ENCODE data around the gene AZGP1. TPM values are rescaled to one million over a fixed set of nuclear protein-coding genes. Genes with fewer than 3 reads are reported as not detected.

AZGP1 gene
- total and polyA plus RNA-seq, 2 of the 13 experiments (the other 11 are each of a cell fraction or from before 2014, with no cell fraction given), result 93.8 to 229 TPM

DNA sequence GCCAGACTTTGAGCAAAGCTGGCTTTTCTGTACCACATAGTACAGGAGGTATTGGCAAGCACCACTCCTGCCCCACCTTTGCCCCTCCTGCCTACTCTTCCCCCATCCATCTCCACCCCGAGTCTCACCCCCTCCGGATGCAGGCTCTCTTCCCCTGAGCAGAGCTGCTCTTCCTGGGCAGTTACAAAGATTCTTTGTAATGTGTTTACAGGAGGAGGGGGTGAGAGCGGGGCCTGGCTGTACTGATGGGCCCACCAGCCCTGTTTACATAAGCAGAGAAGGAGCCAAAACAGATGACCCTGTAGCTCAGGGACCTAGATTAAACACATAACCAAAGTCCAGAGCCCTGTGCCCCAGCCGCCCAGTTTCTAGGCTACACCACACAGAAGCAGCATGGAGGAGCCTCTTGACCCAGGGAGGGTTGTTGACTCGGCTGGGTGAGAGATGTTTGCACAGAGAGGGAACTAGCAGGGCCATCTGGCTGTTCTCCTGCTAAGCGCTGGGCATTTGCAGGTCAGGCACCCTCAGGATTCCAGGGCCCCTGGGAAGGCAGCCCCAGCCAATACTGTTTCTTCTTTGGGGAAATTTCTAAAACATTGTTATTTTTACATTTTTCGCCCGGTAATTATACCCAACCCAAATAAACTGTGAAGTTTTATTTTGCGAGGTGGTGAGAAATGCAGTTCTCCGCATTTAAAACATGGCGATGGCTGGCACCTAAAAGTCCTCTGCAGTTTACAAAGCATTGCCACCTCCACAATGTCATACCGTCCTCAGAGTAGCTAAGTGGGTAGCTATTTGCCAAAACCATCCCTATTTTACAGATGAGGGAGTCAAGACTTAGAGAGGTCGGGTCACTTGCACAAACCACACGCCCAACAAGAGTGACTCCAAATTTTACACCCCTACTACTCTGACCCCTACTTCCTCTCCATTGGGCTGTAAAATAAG is 28.2 kb upstream of the AZGP1 start (continued):
- TF ChIP-seq, protein P1, sequence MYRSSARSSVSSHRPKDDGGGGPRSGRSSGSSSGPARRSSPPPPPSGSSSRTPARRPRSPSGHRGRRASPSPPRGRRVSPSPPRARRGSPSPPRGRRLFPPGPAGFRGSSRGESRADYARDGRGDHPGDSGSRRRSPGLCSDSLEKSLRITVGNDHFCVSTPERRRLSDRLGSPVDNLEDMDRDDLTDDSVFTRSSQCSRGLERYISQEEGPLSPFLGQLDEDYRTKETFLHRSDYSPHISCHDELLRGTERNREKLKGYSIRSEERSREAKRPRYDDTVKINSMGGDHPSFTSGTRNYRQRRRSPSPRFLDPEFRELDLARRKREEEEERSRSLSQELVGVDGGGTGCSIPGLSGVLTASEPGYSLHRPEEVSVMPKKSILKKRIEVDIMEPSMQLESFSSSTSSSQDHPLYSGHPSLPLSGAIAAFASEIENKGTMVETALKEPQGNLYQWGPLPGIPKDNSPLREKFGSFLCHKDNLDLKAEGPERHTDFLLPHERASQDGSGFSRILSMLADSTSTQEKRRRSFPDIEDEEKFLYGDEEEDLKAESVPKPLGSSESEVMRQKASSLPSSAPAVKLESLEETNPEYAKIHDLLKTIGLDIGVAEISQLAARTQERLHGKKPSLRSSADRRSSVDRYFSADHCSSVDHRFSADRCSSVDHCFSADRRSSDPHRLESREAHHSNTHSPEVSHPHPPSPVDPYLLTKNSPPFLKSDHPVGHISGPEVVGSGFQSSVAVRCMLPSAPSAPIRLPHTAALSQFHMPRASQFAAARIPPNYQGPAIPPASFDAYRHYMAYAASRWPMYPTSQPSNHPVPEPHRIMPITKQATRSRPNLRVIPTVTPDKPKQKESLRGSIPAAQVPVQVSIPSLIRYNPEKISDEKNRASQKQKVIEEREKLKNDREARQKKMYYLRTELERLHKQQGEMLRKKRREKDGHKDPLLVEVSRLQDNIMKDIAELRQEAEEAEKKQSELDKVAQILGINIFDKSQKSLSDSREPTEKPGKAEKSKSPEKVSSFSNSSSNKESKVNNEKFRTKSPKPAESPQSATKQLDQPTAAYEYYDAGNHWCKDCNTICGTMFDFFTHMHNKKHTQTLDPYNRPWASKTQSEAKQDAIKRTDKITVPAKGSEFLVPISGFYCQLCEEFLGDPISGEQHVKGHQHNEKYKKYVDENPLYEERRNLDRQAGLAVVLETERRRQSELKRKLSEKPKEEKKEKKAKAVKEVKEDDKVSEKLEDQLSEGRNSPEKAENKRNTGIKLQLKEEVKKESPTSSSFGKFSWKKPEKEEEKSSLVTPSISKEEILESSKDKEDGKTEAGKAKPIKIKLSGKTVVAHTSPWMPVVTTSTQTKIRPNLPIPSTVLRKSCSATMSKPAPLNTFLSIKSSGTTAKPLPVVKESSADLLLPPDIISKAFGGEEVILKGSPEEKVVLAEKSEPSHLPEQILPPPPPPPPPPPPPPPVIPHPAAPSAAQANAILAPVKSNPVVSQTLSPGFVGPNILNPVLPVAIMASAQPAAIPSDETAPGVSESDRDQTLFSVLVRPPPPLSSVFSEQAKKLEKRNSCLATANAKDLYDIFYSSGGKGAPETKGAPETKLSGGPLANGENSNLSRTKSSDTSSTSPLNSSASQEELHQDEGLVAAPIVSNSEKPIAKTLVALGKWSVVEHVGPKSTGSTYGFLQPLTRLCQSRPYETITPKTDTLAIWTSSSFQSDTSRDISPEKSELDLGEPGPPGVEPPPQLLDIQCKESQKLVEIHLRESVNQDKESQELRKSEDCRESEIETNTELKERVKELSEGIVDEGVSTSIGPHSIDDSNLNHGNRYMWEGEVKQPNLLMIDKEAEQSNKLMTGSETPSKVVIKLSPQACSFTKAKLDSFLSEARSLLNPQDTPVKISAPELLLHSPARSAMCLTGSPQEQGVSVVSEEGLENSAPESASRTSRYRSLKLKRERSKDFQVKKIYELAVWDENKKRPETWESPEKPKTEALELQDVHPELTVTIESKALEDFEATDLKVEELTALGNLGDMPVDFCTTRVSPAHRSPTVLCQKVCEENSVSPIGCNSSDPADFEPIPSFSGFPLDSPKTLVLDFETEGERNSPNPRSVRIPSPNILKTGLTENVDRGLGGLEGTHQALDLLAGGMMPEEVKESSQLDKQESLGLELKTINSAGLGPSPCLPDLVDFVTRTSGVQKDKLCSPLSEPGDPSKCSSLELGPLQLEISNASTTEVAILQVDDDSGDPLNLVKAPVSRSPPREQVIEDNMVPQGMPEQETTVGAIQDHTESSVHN (CRISPR knock-in tag; IDR thresholded peaks at IDR 0.05), result peak; percentile 80
- TF ChIP-seq, protein P2, sequence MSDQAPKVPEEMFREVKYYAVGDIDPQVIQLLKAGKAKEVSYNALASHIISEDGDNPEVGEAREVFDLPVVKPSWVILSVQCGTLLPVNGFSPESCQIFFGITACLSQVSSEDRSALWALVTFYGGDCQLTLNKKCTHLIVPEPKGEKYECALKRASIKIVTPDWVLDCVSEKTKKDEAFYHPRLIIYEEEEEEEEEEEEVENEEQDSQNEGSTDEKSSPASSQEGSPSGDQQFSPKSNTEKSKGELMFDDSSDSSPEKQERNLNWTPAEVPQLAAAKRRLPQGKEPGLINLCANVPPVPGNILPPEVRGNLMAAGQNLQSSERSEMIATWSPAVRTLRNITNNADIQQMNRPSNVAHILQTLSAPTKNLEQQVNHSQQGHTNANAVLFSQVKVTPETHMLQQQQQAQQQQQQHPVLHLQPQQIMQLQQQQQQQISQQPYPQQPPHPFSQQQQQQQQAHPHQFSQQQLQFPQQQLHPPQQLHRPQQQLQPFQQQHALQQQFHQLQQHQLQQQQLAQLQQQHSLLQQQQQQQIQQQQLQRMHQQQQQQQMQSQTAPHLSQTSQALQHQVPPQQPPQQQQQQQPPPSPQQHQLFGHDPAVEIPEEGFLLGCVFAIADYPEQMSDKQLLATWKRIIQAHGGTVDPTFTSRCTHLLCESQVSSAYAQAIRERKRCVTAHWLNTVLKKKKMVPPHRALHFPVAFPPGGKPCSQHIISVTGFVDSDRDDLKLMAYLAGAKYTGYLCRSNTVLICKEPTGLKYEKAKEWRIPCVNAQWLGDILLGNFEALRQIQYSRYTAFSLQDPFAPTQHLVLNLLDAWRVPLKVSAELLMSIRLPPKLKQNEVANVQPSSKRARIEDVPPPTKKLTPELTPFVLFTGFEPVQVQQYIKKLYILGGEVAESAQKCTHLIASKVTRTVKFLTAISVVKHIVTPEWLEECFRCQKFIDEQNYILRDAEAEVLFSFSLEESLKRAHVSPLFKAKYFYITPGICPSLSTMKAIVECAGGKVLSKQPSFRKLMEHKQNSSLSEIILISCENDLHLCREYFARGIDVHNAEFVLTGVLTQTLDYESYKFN (CRISPR knock-in tag; conservative IDR thresholded peaks at IDR 0.05), result peak; percentile 100
- peak; percentile 85 for TF ChIP-seq ZNF589 (CRISPR knock-in tag; conservative IDR thresholded peaks at IDR 0.05)
- no peak for TF ChIP-seq ZNF563 (CRISPR knock-in tag; IDR thresholded peaks at IDR 0.05)
- TF ChIP-seq ZNF205 (CRISPR knock-in tag; IDR thresholded peaks at IDR 0.05), result 0 out of 2 replicates have a peak, but pooled peaks have one; percentile 33
- no peak for TF ChIP-seq ZNF879 (CRISPR knock-in tag; IDR thresholded peaks at IDR 0.05)
- TF ChIP-seq, protein P3, sequence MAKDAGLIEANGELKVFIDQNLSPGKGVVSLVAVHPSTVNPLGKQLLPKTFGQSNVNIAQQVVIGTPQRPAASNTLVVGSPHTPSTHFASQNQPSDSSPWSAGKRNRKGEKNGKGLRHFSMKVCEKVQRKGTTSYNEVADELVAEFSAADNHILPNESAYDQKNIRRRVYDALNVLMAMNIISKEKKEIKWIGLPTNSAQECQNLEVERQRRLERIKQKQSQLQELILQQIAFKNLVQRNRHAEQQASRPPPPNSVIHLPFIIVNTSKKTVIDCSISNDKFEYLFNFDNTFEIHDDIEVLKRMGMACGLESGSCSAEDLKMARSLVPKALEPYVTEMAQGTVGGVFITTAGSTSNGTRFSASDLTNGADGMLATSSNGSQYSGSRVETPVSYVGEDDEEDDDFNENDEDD (CRISPR knock-in tag; IDR thresholded peaks at IDR 0.05; ENCODE audit: borderline replicate concordance), result no peak
- TF ChIP-seq, protein P4, sequence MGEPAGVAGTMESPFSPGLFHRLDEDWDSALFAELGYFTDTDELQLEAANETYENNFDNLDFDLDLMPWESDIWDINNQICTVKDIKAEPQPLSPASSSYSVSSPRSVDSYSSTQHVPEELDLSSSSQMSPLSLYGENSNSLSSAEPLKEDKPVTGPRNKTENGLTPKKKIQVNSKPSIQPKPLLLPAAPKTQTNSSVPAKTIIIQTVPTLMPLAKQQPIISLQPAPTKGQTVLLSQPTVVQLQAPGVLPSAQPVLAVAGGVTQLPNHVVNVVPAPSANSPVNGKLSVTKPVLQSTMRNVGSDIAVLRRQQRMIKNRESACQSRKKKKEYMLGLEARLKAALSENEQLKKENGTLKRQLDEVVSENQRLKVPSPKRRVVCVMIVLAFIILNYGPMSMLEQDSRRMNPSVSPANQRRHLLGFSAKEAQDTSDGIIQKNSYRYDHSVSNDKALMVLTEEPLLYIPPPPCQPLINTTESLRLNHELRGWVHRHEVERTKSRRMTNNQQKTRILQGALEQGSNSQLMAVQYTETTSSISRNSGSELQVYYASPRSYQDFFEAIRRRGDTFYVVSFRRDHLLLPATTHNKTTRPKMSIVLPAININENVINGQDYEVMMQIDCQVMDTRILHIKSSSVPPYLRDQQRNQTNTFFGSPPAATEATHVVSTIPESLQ (CRISPR knock-in tag; conservative IDR thresholded peaks at IDR 0.05), result no peak

Data from HepG2 (cell line).